Activated CD4-positive, alpha-beta T cell treated with anti-CD3 and anti-CD28 coated beads, Interleukin-2, amount 10 ng/mL, durations not matched to agents 24 days and 14 days (primary cell): Measurements from ENCODE around the gene TXLNG. TPM values are rescaled to one million over a fixed set of nuclear protein-coding genes. Genes with fewer than 3 reads are reported as not detected.
"Not testable (repeated sequence)": the region's sequence is repeated elsewhere in the genome, so short reads cannot be mapped to it uniquely, and the experiment has no call there.

Experiments
- DNase-seq: peaks from one replicate; pipeline ENCODE4 v3.0.0; 2022
- H3K27ac Mint-ChIP-seq: one replicate; pipeline ENCODE4 v1.8.0; 2022; ENCODE audit warnings: mild to moderate bottlenecking, mixed read lengths
- H3K27me3 Mint-ChIP-seq: one replicate; pipeline ENCODE4 v1.8.0; 2022; ENCODE audit warnings: mixed read lengths
- H3K36me3 Mint-ChIP-seq: one replicate; pipeline ENCODE4 v1.8.0; 2022; ENCODE audit warnings: low read depth, mild to moderate bottlenecking, mixed read lengths
- H3K4me1 Mint-ChIP-seq: one replicate; pipeline ENCODE4 v1.8.0; 2021; ENCODE audit warnings: mixed read lengths
- H3K4me3 Mint-ChIP-seq: one replicate; pipeline ENCODE4 v1.8.0; 2022; ENCODE audit warnings: mild to moderate bottlenecking, moderate library complexity, mixed read lengths
- H3K9me3 Mint-ChIP-seq: one replicate; pipeline ENCODE4 v1.8.0; 2021; ENCODE audit warnings: mixed read lengths
- intact Hi-C: fragments of 100-400 bp; cut with micrococcal nuclease; formaldehyde crosslinking; loops from one replicate; pipeline ENCODE4 v1.15.1; 2023
- total RNA-seq: library from RNA; stranded (reverse); gene quantifications from 2 replicates; pipeline ENCODE4 v1.2.3, GENCODE V29; 2022

Gene TXLNG
- total RNA-seq, result 23.4 and 24.4 TPM in 2 replicates

DNA sequence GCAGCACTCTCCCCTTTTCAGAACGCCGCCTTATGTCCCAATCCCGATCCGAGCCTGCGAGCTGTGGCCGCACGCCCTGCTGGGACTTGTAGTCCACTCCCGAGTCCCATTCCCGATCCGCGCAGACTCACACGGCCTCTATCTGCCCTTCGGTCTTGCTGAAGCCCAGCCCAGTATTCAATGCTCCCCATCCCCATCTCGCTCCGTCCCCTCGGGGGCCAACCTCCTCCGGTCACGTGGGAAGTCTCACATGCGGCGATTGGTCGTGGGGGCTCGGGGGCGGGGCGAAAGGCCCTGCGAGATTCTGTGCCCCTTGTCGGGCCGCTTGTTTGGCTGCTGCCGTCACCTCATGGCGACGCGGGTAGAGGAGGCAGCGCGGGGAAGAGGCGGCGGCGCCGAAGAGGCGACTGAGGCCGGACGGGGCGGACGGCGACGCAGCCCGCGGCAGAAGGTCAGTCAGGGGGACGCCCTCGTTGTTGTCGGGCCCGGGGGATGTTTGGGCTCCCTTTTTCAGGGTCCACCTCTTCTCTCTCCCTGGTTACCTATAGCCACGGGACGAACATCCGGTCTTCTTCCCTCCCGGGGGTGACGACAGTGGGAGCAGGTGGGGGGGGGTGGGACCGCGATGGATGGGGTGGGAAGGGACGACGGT lies at the start of gene TXLNG:
TXLNG (plus strand) TSS at position 328 of the 652 bp plus-strand sequence; CDS start at position 350, 22 bp downstream.
- H3K9me3 Mint-ChIP-seq, result no peaks in the 10 kb centered on the region
- peak; percentile 97 for DNase-seq
- H3K4me3 Mint-ChIP-seq, result peak within 1 kb of the TSS; percentile 99
- peaks cover 11% of the 10 kb centered on the region for H3K4me1 Mint-ChIP-seq
- intact Hi-C loops, result loop anchor here (1.0 to 10.0 kb wide), 4 partner anchors 67 to 1111 kb away; partner anchors contain the start of genes AP1S2, RBBP7 and SYAP1
- peak within 1 kb of the TSS; percentile 96 for H3K27ac Mint-ChIP-seq
- H3K27me3 Mint-ChIP-seq, result no peaks in the 10 kb centered on the region
- peaks cover 5% of the 10 kb centered on the region for H3K36me3 Mint-ChIP-seq

DNA sequence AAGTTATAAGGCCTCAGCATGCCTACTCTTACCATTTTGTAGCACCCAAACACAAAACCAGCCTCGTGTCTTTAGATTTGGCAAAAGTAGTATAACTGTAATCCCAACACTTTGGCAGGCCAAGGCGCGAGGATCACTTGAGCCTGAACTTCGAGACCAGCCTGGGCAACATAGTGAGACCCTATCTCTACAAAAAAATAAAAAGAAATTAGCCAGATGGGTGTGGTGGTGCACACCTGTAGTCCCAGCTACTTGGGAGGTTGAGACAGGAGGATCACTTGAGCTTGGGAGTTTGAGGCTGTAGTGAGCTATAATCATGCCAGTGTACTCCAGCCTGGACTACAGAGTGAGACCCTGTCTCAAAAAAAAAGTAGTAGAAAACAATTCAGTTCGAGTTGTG lies 49.2 kb upstream of the TXLNG start:
- Mint-ChIP-seq H3K4me1 (peaks cover 6% of the 10 kb centered on the region), H3K27ac (no peak overlapping the region), H3K36me3 (peaks cover 19% of the 10 kb centered on the region), H3K27me3 (no peaks in the 10 kb centered on the region), H3K9me3 (no peaks in the 10 kb centered on the region), H3K4me3 (no peak overlapping the region)
- no peak for DNase-seq
- intact Hi-C loops, result no loop called here

DNA sequence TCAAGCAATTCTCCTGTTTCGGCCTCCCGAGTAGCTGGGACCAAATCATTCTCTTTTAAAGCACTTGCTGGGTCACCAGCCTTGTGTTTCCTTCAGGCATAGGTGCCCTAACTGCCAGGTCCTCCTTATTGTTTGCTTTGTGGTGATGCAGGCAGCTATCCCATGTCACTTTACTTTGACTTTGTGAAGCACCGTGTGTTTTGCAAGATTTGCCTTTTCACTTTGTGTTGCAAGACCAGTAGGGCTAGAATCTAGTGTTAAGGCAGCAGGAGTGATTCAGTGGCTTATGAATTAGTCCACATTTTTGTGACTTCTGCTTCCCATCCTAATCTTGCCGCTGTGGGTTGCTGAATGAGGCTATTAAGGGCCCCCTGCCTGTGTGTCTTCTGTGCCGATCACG lies 46.7 kb upstream of the TXLNG start:
- H3K27ac Mint-ChIP-seq, result no peak overlapping the region
- intact Hi-C loops, result no loop called here
- DNase-seq, result no peak
- peaks cover 24% of the 10 kb centered on the region for H3K36me3 Mint-ChIP-seq
- H3K4me3 Mint-ChIP-seq, result no peak overlapping the region
- H3K27me3 Mint-ChIP-seq, result no peaks in the 10 kb centered on the region
- H3K4me1 Mint-ChIP-seq, result no peaks in the 10 kb centered on the region
- no peaks in the 10 kb centered on the region for H3K9me3 Mint-ChIP-seq

DNA sequence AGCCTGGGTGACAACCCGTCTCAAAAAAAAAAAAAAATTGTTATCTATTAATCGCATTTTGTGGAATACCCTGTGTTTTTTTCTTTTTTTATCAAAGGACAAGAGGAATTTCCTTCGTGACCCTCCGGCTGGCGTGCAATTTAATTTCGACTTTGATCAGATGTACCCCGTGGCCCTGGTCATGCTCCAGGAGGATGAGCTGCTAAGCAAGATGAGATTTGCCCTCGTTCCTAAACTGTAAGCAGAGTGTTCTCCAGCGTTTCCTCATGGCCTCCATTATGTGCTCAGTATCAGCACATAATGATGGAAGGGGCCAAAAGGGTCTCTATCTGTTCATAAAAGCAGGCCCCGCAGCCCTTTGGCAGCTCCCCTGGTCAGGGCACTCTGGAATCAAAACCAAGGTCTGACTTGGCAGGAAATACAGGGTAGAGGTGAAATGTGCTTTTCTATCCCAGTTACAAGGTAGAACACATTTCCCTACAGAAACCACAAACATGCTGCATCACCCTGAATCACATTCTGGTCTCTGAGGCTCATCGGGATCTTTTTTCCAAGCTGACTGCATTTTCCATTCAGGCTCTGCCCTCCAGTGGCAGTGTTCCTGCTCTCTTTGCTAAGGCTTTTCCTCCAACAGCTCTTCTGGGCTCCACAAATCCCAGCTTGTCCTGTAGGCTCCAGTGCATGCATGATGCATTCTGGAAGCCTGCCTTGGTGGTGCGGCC lies 42.5 kb upstream of the TXLNG start:
- no peak overlapping the region for H3K4me3 Mint-ChIP-seq
- intact Hi-C loops, result no loop called here
- H3K36me3 Mint-ChIP-seq, result peaks cover 23% of the 10 kb centered on the region
- no peaks in the 10 kb centered on the region for H3K9me3 Mint-ChIP-seq
- DNase-seq, result no peak
- H3K27me3 Mint-ChIP-seq, result no peaks in the 10 kb centered on the region
- H3K4me1 Mint-ChIP-seq, result no peaks in the 10 kb centered on the region
- H3K27ac Mint-ChIP-seq, result no peak overlapping the region

DNA sequence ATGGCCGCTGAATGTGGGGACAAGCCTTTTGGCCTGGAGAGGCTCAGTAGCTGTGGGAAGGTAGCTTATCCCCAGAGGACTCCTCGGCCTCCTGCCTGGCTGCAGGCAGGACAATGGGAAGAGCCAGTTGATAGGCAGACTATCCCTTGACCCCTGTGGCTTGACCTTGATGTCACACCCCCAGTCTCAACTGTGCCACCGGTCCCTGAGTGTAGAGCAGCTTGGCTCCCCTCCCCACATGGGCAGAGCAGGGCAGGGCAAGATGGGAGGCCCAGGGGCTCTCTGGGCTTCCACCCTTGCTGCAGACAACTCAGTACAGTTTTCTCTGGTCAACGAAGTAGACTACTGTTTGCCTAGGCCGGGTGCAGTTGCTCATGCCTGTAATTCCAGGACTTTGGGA lies 41.2 kb upstream of the TXLNG start:
- Mint-ChIP-seq H3K4me3 (no peak overlapping the region), H3K4me1 (no peaks in the 10 kb centered on the region), H3K36me3 (peaks cover 26% of the 10 kb centered on the region), H3K9me3 (no peaks in the 10 kb centered on the region), H3K27ac (no peak overlapping the region), H3K27me3 (no peaks in the 10 kb centered on the region)
- intact Hi-C loops, result no loop called here
- DNase-seq, result no peak

DNA sequence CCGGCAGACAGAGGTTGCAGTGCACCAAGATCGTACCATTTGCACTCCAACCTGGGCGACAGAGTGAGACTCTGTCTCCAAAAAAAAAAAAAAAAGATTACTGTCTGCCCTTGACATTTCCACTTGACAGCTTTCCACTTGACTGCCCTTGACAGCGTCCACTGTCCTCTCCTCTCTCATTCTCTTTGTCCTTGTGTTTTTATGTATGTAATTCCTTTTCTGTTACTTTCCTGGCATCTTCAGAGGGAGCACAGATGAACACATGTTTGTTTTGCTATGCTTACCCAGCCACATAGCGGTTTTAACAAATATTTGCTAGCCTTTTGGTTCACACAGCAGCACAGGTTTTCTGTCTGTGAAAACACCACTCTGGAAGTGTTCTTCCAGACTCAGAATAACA lies 40.6 kb upstream of the TXLNG start:
- Mint-ChIP-seq H3K27ac (no peak overlapping the region), H3K36me3 (peaks cover 28% of the 10 kb centered on the region), H3K4me1 (no peaks in the 10 kb centered on the region), H3K4me3 (no peak overlapping the region), H3K9me3 (no peaks in the 10 kb centered on the region), H3K27me3 (no peaks in the 10 kb centered on the region)
- intact Hi-C loops, result no loop called here
- no peak for DNase-seq

DNA sequence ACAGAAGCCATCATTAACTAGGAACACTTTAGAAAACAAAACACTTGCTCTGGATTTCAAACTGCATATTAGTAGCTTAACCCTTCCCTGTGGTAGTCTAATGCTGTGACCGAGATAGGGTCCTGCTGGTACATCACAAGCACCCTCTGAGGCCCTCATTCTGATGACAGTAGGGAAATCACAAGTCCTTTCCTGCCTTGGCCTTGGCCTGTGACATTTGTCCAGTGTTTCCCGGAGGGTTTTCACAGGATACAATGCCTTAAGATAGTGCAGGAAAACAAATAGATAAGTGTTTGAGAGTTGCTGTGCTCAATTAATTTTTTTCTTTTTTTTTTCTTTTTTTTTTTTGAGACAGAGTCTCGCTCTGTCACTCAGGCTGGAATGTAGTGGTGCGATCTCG lies 37.8 kb upstream of the TXLNG start:
- no peaks in the 10 kb centered on the region for H3K27me3 Mint-ChIP-seq
- no peaks in the 10 kb centered on the region for H3K4me1 Mint-ChIP-seq
- peaks cover 30% of the 10 kb centered on the region for H3K36me3 Mint-ChIP-seq
- no peak for DNase-seq
- H3K27ac Mint-ChIP-seq, result no peak overlapping the region
- intact Hi-C loops, result no loop called here
- no peak overlapping the region for H3K4me3 Mint-ChIP-seq
- no peaks in the 10 kb centered on the region for H3K9me3 Mint-ChIP-seq

DNA sequence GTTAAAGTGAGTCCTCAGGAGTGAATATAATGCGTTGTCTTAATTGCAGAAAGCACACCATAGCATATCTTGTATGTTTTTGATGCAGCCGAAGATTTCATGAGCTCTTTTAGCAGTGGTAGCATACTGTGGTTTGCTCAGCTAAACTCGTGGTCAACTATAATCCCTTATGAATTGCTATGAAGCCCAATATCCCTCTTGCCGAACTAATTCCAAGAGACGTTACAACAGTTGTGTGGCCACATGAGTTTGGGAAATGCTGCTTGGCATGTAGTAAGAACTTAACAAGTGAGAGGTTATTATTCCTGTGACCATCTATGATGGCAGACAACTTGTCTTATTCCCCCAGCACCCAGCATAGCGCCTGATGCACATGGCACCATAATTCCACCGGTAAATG lies 36.1 kb upstream of the TXLNG start:
- H3K4me3 Mint-ChIP-seq, result no peak overlapping the region

DNA sequence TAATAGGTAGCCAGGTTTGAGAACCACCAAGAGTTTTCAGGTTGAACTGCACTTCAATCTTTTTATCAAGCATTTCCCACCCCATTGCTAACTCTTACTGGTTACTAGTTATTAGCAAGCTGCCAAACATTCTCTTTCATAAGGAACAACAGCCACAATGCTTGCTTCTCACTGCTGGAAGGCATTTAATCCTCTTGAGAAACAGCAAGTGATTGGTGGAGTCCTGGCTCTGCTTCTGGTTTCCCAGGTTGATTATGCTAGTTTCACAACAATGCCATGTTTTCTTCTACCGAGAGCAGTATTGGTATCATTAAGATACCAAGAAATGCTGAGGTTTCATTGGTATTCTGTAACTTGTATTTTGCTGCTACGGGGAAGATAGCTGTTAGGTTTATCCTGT lies 32.2 kb upstream of the TXLNG start:
- H3K27ac Mint-ChIP-seq, result no peak overlapping the region
- H3K4me3 Mint-ChIP-seq, result no peak overlapping the region
- intact Hi-C loops, result no loop called here
- DNase-seq, result no peak
- H3K36me3 Mint-ChIP-seq, result peaks cover 34% of the 10 kb centered on the region
- no peaks in the 10 kb centered on the region for H3K27me3 Mint-ChIP-seq
- no peaks in the 10 kb centered on the region for H3K4me1 Mint-ChIP-seq
- no peaks in the 10 kb centered on the region for H3K9me3 Mint-ChIP-seq

More for the DNA sequence above, 36.1 kb upstream of the TXLNG start:
- no peaks in the 10 kb centered on the region for H3K27me3 Mint-ChIP-seq
- H3K27ac Mint-ChIP-seq, result no peak overlapping the region
- no peaks in the 10 kb centered on the region for H3K9me3 Mint-ChIP-seq
- H3K36me3 Mint-ChIP-seq, result peaks cover 31% of the 10 kb centered on the region
- H3K4me1 Mint-ChIP-seq, result no peaks in the 10 kb centered on the region
- DNase-seq, result no peak
- intact Hi-C loops, result no loop called here

DNA sequence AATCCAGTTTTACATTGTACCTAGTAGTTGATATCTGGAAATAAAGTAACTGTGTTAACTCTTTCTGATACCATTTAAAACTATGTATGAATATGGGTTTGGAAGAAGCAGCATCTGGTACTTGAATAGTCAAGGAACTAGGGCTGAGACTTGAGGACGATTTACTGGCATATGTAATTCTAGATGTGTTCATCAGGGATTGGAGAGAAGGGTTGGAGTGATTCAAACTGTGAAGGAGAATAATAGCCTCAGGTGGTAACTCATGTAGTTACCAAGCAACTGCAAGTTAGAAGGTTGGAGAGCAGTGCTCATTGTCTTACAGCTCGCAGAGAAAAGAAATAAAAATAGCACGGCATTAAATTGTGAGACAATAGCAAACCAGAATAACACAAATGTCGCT lies 29.5 kb upstream of the TXLNG start:
- Mint-ChIP-seq H3K4me1 (no peaks in the 10 kb centered on the region), H3K36me3 (peaks cover 33% of the 10 kb centered on the region), H3K27me3 (no peaks in the 10 kb centered on the region), H3K27ac (no peak overlapping the region), H3K4me3 (no peak overlapping the region), H3K9me3 (no peaks in the 10 kb centered on the region)
- intact Hi-C loops, result no loop called here
- no peak for DNase-seq

DNA sequence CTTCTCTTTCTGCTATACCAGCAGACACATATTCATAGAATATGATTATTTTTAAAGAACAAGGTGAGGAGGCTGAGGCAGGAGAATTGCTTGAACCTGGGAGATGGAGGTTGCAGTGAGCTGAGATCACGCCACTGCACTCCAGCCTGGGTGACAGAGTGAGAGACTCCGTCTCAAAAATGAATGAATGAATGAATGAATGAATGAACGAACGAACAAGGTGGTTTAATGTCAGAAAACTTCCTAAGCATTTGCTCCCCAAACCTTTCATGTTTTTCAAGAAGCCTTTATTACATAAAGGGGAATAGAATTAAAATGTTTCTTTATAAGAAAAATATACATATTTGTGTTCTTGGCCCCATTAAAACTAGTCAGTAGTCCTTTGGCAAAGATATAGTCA lies 24.8 kb upstream of the TXLNG start:
- H3K9me3 Mint-ChIP-seq, H3K27me3 Mint-ChIP-seq, H3K27ac Mint-ChIP-seq, DNase-seq, intact Hi-C loops, H3K4me1 Mint-ChIP-seq, H3K4me3 Mint-ChIP-seq: not testable (repeated sequence)
- H3K36me3 Mint-ChIP-seq, result peaks cover 14% of the 10 kb centered on the region

DNA sequence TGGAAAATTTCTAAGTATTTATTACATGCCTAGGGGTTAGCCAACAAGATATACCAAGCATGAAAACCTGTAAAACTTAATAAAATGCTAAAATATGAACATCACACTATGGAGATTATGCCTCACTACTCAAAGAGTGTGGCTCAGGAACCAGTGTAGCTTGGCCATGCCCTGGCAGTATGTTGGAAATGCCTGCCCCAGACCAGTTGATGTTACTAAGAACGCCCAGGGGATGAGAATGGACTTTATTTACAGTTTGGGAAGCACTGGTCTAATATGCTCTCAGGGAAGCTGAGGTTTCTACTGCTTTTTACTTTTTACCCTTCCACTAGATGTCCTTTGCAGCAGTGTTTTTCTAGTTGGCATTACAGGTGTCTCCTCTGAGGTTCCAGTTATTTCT lies 23.7 kb upstream of the TXLNG start:
- Mint-ChIP-seq H3K9me3 (no peaks in the 10 kb centered on the region), H3K27me3 (no peaks in the 10 kb centered on the region), H3K4me3 (no peak overlapping the region), H3K36me3 (peaks cover 9% of the 10 kb centered on the region), H3K27ac (no peak overlapping the region), H3K4me1 (no peaks in the 10 kb centered on the region)
- intact Hi-C loops, result no loop called here
- no peak for DNase-seq

DNA sequence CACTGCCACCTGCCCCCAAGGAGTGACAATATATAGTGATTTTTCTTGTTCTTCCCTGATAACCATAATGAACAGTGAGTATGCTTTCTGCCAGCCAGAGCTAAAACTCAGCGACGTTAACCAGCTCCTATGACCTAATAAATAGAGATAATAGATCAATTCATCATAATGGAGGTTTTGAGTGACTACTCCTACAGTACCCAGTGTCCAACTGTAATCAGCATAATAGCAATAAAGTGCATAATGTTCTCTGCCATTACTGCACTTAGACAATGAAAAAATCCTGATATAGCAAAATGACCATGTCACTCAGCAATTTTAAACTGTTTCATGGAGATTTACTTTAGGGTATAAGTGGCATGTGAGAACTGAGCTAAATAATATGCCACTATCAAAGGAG lies 20.7 kb upstream of the TXLNG start:
- no peak overlapping the region for H3K4me3 Mint-ChIP-seq
- DNase-seq, result no peak
- H3K36me3 Mint-ChIP-seq, result no peaks in the 10 kb centered on the region

DNA sequence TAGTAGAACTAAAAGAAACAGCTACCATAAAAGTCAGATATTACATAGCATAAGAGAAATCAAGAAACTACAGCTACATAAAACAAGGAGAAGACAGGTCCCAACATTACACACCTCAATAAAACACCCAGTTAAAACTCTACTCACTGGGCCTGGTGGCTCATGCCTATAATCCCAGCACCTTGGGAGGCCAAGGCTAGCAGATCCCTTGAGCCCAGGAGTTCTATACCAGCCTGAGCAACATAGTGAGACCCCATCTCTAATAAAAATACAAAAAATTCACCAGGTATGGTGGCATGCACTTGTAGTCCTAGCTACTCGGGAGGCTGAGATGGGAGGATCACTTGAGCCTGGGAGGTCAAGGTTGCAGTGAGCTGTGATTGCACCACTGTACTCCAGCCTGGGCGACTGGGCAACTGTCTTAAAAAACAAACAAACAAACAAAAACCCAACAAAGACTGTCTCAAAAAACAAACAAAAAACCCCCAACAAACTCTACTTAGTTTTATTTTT lies 15.2 kb upstream of the TXLNG start:
- DNase-seq, result no peak
- Mint-ChIP-seq H3K9me3 (no peaks in the 10 kb centered on the region), H3K4me1 (no peaks in the 10 kb centered on the region), H3K27me3 (no peaks in the 10 kb centered on the region), H3K4me3 (no peak overlapping the region), H3K27ac (no peak overlapping the region), H3K36me3 (no peaks in the 10 kb centered on the region)
- intact Hi-C loops, result no loop called here

More for the DNA sequence above, 20.7 kb upstream of the TXLNG start:
- H3K4me1 Mint-ChIP-seq, result no peaks in the 10 kb centered on the region
- no peaks in the 10 kb centered on the region for H3K9me3 Mint-ChIP-seq
- no peaks in the 10 kb centered on the region for H3K27me3 Mint-ChIP-seq
- no peak overlapping the region for H3K27ac Mint-ChIP-seq
- intact Hi-C loops, result no loop called here
